AG04449 (cell line): Measurements from ENCODE around the gene OR4X1.
"Not testable (repeated sequence)": the region's sequence is repeated elsewhere in the genome, so short reads cannot be mapped to it uniquely, and the experiment has no call there.

Experiments
- CTCF ChIA-PET: fragments of 350-600 bp; formaldehyde crosslinking; extraction: SDS; loops from one replicate; lab custom pipeline; 2021; ENCODE audit warnings: antibody characterized with exemption; lab: Yijun Ruan, JAX
- POLR2A ChIA-PET: fragments of 400-600, 350-600 bp; formaldehyde crosslinking; extraction: SDS; loops from one replicate; lab custom pipeline; 2020; ENCODE audit warnings: antibody characterized with exemption, inconsistent platforms; lab: Yijun Ruan, JAX
- DNase-seq: peaks from one replicate; pipeline ENCODE4 v3.0.0-alpha.2; 2010; ENCODE audit warnings: low read depth, low spot score
- H3K4me3 ChIP-seq: 2 replicates; pipeline ENCODE4 v1.5.1; 2011; ENCODE audit warnings: low read depth, mild to moderate bottlenecking, control low read depth, low read length
- CTCF ChIP-seq: IDR thresholded peaks from one replicate; pipeline ENCODE4 v1.5.1; 2011; ENCODE audit warnings: mild to moderate bottlenecking, moderate library complexity, low read length, control low read depth, inconsistent platforms; ENCODE audit not compliant: insufficient read depth; ENCODE audit errors: missing control alignments

OR4X1 gene

GRCh38 chr11:48307760-48308386 lies 44.2 kb downstream of the OR4X1 start:
- no peak overlapping the region for H3K4me3 ChIP-seq
- TF ChIP-seq CTCF, result peak; percentile 72
- DNase-seq, result no peak
- POLR2A ChIA-PET, result no interaction called here
- CTCF ChIA-PET, result interaction anchor here (0.7 to 1.2 kb wide), 5 partner anchors 9 to 135 kb away, joined by 3 to 6 read pairs (median 3); no protein-coding TSS in a partner anchor

- CTCF ChIA-PET, DNase-seq, POLR2A ChIA-PET, H3K4me3 ChIP-seq: not testable (repeated sequence)
Observed at GRCh38 chr11:48313590-48313989, 49.9 kb downstream of the OR4X1 start.
